ENCODE measurements around the gene NENF.
"Not testable (repeated sequence)": the region's sequence is repeated elsewhere in the genome, so short reads cannot be mapped to it uniquely, and the experiment has no call there.

The NENF gene

DNA sequence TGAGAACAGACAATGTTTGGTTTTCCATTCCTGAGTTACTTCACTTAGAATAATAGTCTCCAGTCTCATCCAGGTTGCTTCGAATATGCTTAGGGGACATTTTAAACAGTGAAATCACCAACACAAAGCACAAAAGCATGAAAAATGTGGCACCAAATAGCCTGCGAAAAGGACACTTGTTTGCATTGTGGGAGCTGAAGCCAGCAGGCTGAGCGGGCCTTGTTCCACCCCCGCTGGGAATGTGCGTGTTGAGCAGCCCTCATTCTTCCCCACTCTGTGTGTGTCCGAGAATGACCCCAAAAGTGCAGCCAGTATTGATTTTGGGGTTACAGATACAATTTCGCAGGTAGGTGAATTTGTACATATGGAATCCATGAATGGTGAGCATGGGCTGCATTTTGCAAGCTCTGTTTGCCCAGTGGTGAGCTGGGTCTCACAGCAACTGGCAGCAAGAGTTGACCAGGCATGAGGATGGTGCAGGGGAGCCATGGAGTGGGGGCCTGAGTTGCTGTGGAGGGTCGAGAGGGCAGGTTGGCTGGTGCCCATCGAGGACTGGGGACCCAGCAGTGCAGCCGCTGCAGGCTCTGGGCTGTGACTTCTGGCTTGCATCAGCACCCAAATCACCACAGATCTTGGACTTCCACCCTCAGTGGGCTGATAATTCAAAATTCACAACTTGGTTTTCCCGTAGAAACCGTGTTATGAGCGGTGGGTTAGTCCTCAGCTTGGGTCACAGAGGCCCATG is 29.4 kb downstream of the NENF start:
- DNase-seq, result no peak

DNA sequence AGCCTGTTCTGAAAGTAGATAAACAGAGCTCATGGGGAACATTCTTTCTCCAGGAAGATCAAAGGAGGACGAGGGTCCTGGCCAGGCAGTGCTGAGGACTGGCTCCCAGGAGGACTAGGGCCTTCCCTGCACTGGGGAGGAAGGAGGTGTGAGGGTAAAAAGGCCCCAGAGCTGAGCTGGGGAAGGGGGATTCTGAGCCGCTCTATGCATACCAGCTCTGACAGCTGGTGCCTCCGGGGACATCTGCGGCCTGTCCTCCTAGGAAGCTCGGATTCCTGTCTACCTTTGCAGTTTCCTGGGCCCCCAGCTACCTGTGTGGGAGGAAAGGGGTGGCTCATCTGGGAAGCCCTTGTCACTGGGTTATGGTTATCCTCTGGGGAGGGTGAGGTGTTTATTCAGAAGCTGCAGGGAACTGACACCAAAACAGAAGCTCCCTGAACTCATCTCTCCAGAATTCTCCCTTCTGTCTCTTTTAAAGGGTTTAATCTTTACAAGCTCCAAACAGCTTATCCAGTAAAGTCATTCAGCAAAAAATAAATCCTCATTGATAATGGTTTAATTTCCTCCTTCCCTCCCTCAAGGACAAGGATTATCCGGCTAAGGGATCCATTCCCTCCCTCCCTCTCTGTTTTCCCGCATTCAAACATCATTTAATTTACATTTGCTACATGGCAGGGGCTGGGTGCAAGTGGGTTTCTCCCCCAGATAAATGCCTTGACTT is 31.0 kb downstream of the NENF start:
- no peak for DNase-seq

DNA sequence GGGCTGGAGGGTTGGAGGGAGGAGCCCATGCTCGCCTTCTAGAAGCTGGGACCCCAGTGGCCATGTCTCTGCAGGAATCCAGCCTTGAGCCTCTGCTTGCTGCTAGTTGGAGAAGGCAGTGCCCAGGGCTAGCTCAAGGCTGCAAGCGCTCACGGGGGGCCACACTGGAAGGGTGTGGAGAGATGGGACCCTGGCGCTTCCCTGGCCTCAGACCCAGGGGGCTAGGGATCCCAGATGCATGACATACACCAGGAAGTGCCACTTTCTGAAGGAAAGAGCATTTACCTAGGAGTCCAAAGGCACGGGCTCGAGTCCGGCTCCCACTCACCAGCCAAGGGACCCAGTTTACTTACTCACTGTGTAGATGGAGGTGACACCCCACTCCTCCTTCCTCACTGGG is 32.6 kb downstream of the NENF start:
- DNase-seq, result no peak

DNA sequence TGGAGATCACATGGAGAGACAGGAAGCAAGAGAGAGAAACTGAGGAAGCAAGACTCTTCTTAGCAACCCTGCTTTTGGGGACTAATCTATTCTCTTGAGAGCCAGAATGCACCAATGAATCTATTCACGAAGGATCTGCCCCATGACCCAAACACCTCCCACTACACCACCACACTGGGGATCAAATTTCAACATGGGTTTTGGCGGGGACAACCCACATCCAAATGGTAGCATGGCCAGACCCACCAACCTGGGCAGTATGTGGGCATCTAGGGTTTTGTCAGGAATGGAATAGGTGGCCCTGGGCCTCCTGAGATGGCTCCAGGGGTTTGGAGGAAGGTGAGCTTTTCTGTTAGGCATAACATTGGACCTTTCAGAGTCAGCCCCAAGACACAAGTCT is 33.7 kb downstream of the NENF start:
- DNase-seq, result no peak

DNA sequence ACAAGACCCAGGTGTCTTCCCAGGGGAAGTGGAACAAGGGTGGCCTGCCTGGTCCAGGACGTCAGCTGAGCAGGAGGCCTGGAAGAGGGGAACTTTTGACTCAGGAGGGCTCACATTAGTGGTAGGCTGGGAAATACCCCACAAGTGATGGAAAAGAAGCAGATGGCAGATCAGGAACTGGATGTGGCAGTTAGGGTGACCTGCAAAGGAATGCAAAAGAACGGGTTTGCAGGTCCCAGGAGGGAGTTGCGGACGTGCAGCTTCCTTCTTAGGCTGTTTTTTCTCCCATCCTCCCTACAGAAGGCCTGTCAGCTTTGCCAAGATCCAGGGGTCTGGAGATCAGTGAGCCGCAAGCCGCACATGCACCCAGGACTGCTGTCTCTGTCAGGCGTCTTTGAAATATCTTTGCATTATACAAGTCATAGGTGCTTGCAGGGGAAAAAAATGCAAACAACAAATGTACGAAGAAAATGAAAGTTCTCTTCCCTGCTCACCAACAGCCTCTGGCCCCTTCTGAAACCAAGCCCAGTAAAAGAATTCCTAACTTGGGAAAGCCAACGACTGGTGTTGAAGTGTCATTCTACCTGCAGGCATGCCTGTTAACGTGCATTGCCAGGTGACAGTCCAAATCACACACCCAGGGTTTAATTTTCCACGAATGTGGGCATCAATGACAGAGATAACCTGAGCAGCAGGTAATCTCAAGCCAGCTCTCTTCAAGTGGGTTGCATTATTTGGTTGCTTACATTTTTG is 34.4 kb downstream of the NENF start:
- no peak for DNase-seq

DNA sequence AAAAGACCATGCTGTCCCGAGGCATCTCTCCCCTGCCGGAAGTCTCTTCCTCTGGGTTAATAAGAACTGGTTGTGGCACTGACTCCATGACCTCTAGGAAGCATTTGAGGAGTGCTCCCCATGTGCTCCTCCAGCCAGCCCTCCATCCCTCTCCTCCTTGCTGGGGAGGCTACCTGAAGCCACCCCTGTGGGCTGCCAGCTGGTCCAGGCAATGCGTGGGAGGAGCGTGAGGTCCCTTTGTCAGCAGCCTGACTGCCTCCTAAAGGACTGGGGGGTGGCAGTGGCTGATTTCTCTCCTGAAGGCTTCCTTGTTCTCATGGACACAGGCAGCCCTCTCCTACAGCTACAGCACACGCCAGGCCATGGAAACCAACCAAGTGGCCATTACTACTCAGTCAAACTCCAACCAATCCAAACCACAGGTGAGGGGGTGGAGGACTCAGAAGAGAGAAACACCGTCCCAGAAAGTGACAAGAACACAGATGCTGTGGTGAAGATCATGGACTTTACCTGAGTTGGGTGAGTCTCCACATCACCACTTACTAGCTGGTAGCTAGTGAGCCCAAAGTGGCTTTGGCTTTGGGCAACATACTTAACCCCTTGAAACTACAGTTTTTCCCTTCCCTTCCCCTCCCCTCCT is 35.2 kb downstream of the NENF start:
- no peak for DNase-seq

DNA sequence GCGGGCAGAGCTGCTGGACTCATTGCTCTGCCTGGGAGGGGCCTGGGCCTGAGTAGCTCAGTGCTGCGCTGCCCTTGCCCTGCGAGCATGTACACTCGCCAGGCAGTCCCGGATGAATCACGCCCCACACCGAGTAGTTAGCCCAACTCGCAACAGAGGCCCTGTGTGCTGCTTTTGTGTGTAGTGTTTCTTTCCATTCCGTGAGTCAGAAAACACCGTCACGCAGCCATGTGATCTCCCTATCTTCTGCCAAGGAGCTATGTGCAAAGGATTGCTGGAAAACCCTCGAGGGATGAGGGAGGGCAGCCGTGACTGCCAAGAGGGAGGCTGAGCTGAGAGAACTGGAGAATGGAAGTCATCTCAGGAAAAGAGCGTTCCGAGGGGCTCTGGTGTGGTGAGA is 37.3 kb downstream of the NENF start:
- no peak for DNase-seq

DNA sequence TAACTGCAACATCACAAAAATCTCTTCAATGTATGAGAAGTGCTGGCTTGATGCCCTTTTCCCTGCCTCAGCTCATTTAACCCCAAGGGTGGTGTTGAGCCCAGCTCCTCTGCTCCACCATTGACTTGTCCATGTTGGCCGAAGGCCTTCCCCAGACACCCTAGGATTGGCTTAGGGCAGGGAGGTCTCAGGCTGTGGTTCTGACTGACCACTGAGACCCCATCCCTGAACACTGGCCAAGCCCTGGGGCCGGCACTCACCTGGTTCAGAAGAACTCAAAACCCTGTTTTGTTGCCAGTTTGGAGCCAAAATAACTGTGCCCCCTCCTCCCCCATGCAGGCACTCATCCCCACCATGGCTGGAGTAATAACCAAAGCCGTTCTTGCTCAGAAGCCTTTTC is 38.6 kb downstream of the NENF start:
- no peak for DNase-seq

DNA sequence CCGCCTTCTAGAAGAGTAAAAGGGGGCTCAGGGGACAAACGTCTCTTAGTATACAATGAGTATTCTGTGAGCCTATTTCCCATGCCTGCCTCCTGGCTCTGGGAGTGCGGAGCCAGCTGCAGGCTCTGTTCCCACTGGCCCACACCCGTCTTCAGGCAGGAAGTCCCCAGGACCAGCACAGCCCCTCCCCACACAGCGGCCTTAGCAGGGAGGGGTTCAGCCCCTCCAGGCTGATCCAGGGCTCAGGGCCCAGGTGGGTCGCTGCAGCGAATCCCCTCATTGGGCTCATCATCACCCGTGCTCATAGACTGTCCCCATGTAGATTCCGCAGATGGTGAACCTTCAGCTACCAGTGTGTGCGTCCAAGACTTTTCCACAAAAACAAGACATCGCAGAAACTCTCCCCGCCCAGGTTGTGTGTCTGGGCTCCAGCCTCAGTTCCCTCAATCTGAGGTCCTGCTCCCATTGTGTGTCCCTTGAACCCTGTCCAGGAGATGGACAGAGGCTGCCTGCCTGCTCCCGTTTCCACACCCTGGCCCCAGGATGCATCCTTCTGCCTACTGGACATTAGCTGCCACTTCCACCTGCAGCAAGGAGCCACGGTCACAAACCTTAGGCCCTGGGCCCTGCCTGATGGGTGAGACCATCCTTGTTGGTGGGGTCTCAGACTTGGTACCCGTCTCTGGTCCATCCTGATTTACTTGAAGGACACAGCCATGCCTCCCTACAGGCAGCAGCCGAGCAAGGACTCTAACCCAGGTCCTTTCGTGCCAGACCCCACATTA is 39.4 kb downstream of the NENF start:
- no peak for DNase-seq

DNA sequence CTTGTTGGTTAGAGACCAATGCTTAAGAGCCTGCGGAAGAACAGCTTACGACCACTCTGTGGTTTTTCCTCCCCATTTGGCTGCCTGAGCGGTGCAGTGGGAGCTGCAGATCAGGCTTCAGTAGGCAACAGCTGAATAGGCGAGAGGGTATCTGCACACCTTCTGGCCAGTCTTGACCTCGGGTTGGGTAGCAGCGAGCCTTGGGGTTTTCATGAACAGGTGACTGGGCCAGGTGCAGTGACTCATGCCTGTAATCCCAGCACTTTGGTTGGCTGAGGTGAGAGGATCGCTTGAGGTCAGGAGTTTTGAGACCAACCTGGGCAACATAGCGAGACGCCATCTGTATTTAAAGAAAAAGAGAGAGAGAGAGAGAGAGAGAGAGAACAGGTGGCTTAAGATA is 41.0 kb downstream of the NENF start:
- DNase-seq, result no peak

DNA sequence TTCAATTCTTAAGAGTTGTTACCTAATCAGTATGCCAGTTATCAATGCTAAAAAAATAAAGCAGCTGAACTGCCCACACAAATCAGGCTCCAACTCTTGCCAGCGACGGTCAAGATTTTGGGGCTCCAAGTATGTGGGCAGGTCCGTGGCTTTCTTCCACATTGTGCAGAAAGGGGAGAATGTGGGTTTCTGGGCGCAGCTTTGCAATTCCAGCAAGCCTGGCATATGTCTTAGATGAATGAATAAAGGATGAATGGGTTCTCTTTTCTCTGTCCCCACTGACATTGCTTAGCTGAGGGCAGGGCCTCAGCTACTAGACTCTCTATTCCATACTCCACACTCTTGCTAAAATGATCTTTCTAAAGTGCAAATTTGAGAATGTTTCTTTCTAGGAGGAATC is 42.4 kb downstream of the NENF start:
- no peak for DNase-seq

DNA sequence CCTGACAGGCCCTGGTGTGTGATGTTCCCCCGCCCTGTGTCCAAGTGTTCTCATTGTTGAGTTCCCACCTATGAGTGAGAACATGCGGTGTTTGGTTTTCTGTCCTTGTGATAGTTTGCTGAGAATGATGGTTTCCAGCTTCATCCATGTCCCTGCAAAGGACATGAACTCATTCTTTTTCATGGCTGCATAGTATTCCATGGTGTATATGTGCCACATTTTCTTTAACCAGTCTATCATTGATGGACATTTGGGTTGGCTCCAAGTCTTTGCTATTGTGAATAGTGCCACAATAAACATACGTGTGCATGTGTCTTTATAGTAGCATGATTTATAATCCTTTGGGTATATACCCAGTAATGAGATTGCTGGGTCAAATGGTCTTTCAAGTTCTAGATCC is 43.1 kb downstream of the NENF start:
- DNase-seq, result not testable (repeated sequence)

DNA sequence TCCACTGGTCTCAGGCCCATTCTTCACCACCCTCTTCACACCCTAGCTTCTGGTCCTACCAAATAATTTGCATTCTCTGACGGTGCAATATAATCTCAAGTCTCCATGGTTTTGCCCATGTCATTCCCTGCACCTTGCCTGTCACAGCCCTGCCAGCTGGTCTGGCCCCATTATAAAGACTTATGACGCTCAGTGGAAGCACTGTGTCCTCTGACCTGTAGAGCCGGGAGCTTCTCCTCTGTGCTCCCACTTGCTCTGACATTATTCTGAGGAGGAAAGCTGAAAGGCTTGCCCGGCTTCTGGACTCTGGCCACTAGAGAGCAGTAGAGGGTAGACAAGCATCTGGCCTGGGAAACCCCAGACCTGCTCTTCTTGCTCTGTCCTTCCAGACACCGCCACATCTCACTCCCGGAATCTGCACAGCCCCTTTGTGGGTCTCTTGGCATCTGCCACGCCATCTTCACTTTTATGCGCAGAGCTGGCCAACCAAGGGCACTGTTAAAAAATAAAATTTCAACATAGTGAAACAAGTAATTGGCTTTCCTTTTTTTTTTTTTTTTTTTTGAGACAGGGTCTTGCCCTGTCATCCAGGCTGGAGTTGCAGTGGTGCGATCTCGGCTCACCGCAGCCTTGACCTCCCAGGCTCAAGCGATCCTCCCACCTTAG is 44.4 kb downstream of the NENF start:
- peak; percentile 36 for DNase-seq

DNA sequence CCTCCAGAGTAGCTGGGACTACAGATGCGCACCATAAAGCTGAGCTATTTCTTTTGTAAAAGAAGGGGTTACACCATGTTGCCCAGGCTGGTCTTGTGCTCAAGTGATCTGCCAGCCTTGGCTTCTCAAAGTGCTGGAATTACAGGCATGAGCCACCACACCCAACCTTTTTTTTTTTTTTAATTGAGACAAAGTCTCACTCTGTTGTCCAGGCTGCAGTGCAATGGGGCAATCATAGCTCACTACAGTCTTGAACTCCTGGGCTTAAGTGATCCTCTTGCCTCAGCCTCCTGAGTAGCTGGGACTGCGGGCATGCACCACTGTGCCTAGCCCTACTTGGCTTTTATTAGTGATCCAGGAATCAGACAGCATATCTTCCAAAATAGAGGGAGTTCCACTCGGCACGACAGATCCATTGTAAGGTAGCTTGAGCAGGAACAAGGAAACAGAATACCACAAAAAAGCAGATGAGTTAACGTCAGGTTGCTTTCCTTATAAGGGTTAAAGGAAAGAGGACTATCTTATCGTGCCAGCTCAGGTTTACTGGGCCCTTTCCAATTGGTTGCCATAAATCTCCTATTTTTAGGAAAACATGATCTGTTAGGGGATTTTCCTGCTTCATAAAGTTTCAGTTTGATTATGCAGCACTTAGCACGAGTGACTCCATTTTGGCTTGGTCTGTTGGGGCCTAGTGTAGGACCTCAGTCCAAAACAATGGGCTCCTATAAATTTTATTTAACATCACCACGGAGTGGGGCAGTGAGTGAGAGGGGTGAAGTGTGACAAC is 45.2 kb downstream of the NENF start:
- no peak for DNase-seq

DNA sequence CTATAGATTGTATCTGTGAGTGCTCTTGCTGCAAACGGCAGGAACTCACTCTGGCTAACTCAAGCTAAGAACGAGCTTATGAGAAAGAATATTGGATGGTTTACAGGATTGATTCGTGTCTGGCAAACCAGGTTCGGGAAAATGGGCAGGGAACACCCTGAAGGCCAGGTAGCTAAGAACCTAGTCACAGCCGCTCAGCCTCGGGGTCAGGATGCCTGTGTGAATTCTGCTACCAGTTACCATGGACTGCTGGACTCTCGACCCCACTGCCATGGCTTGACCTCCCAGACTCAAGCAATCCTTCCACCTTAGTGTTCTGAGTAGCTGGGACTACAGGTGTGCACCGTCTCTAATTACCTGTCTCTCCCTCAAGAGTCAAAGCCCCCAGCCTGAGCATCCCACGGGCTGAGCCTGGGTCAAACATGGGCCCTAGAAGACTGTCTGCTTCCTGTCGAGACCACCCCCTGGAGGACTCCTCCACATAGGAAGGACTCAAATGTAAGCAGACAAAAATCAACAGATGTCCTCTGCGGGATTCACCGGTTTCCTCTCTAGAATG is 45.8 kb downstream of the NENF start:
- DNase-seq, result no peak

DNA sequence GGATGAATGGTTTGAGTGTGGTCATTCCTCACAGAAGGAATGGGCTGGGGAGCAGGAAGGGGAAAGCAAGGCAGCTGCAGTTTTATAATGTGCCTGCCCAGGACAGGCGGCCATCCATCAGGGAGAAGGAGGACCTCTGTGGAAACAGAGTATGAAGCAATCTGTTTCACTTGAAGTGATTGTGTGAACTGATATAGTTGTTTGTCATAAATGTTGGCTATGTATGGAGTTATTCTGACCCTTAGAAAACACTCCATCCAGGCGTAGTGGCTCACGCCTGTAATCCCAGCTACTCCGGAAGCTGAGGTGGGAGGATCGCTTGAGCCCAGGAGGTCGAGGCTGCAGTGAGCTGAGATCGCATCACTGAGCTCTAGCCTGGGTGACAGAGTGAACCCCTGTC is 46.5 kb downstream of the NENF start:
- no peak for DNase-seq

DNA sequence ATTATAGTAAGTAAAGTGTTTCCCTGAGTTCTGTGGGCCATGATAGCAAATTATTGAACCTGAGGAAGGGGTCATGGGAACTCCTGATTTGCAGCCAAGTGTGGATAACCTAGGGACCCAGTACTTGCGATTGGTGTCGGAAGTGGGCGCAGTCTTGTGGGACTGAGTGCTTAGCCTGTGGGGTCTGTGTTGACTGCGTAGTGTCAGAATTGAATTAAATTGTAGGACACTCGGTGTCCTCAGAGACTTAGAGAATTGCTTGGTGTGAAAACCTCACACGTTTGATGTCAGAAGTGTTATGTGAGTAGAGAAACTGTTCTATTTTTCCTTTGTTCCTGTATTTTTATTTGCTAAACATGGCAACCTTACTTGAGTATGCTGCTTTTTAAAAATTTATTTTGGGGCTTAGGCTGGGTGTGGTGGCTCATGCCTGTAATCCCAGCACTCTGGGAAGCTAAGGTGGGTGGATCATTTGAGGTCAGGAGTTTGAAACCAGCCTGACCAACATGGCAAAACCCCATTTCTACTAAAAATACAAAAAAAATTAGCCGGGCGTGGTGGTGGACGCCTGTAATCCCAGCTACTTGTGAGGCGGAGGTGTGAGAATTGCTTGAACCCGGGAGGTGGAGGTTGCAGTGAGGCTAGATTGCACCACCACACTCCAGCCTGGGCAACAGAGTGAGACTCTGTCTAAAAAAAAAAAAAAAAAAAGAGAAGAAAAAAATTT is 48.2 kb downstream of the NENF start:
- peak; percentile 19 for DNase-seq

DNA sequence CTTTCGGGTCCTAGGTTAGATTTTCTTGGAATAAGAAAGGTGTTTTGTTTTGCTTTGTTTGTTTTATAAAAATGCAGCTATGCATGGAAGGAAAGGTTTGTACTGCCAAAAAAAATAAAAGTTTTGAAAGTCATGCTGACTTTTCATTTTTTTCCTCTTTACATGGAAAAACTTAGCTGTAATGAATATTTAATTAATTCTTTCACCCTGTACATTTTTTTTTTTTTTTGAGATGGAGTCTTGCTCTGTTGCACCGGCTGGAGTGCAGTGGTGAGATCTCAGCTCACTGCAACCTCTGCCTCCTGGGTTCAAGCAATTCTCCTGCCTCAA is 48.7 kb downstream of the NENF start:
- DNase-seq, result no peak

DNA sequence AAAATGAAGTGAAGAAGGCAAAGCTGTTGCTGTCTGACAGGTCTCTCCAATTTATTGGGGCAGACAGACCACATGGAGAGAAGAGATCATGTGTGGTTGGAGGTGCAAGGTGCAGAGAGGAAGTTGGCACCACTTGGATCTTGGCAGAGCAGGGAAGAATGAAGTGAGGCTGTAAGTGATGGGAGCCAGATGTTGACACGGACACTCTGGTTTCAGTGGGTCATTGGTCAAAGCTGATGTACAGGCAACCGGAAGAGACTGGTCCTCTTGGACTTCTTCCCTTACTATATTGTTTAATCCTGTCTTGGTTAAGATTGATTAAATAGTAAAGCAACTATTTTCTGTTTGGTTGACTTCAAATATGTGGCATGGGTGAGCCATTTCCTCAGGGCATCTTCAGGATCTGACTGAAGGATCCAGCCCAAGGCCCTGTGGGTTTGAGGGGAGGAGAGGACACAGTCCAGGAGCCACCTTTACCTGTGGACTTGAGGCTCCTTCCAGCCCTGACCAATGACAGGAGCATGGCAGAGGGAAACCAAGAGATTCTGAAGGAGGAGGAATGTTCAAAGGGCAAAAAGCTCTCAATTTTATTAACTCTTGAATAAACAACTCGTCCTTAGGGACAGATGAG is 49.4 kb downstream of the NENF start:
- no peak for DNase-seq

Measured in NK-92 treated with Interleukin-12 subunit alpha and Interleukin-12 subunit beta, amount 100 ng/mL, for 24 hours (cell line).